ENCODE measurements around the gene ATP9A. TPM values are rescaled to one million over a fixed set of nuclear protein-coding genes. Genes with fewer than 3 reads are reported as not detected.

Gene ATP9A
- total RNA-seq, 4 donors from 2014 or later = 17.6 to 28.2 (median 19.5) TPM

GRCh38 chr20:51563486-51564332 lies 204.5 kb downstream of the ATP9A start:
- 21 to 43% methylated on average over 5 to 12 of the region's 15 CpGs for WGBS, 2 donors
- H3K27ac ChIP-seq = peak overlapping the region; percentile 75 to 89 (median 84)
- H3K9me3 ChIP-seq = no peaks in the 10 kb centered on the region
- H3K27me3 ChIP-seq = peaks cover 4 to 69% (median 7%) of the 10 kb centered on the region in 4 donors
- H3K4me3 ChIP-seq = peak overlapping the region in 3 of 4 donors; percentile 43 to 64 (median 50)
- no peaks in the 10 kb centered on the region for H3K36me3 ChIP-seq
- peaks cover 18 to 52% (median 27%) of the 10 kb centered on the region in 3 donors for H3K4me1 ChIP-seq
- no peak for DNase-seq
- TF ChIP-seq CTCF (IDR thresholded peaks at IDR 0.05) (no peak), POLR2A (IDR thresholded peaks at IDR 0.05) (no peak)
- intact Hi-C loops (cut with DNase I) = no loop called here

- H3K9me3 ChIP-seq = no peaks in the 10 kb centered on the region
- peaks cover 4 to 71% (median 7%) of the 10 kb centered on the region in 4 donors for H3K27me3 ChIP-seq
- peak overlapping the region; percentile 24 to 64 (median 46) for H3K4me3 ChIP-seq
- H3K4me1 ChIP-seq = peaks cover 18 to 52% (median 27%) of the 10 kb centered on the region in 3 donors
- no peak for TF ChIP-seq POLR2A (IDR thresholded peaks at IDR 0.05)
- no peak for TF ChIP-seq CTCF (IDR thresholded peaks at IDR 0.05)
- H3K27ac ChIP-seq = peak overlapping the region; percentile 75 to 89 (median 84)
- 3 to 7% methylated on average over 3 to 4 of the region's 9 CpGs for WGBS, 2 donors
- H3K36me3 ChIP-seq = no peaks in the 10 kb centered on the region
- intact Hi-C loops (cut with DNase I) = no loop called here
- no peak for DNase-seq
Observed at GRCh38 chr20:51563174-51563485, 205.1 kb downstream of the ATP9A start.

GRCh38 chr20:51562332-51563173 lies 205.6 kb downstream of the ATP9A start:
- Histone ChIP-seq H3K9me3 (no peaks in the 10 kb centered on the region), H3K36me3 (no peaks in the 10 kb centered on the region), H3K27me3 (peaks cover 4 to 71% (median 7%) of the 10 kb centered on the region in 4 donors), H3K4me1 (peaks cover 18 to 52% (median 27%) of the 10 kb centered on the region in 3 donors), H3K27ac (peak overlapping the region; percentile 75 to 89 (median 84)), H3K4me3 (peak overlapping the region; percentile 24 to 64 (median 46))
- DNase-seq = no peak
- WGBS, 2 donors = 0 to 2% methylated on average over 5 to 19 of the region's 76 CpGs
- intact Hi-C loops (cut with DNase I) = no loop called here
- TF ChIP-seq POLR2A (IDR thresholded peaks at IDR 0.05) (peak in 2 of 4 donors; percentile 38 to 67), CTCF (IDR thresholded peaks at IDR 0.05) (peak in 1 of 6 experiments; percentile 10)

- peaks cover 18 to 52% (median 27%) of the 10 kb centered on the region in 3 donors for H3K4me1 ChIP-seq
- 1 to 2% methylated on average over 9 to 10 of the region's 10 CpGs for WGBS, 2 donors
- intact Hi-C loops (cut with DNase I) = no loop called here
Observed at GRCh38 chr20:51562027-51562331, 206.2 kb downstream of the ATP9A start.

More at GRCh38 chr20:51562027-51562331, 206.2 kb downstream of the ATP9A start:
- TF ChIP-seq CTCF (IDR thresholded peaks at IDR 0.05) = no peak
- TF ChIP-seq POLR2A (IDR thresholded peaks at IDR 0.05) = no peak
- H3K9me3 ChIP-seq = no peaks in the 10 kb centered on the region
- H3K36me3 ChIP-seq = no peaks in the 10 kb centered on the region
- H3K27me3 ChIP-seq = peaks cover 4 to 71% (median 7%) of the 10 kb centered on the region in 4 donors
- DNase-seq = no peak
- peak overlapping the region; percentile 75 to 89 (median 84) for H3K27ac ChIP-seq
- H3K4me3 ChIP-seq = peak overlapping the region; percentile 24 to 64 (median 46)
